GM12878 (cell line): ENCODE results near the gene ARMH1. TPM values are rescaled to one million over a fixed set of nuclear protein-coding genes. Genes with fewer than 3 reads are reported as not detected.

Experiments used
- ATAC-seq: fragments of 200-7000 bp; cut with Tn5 transposase; 3 replicates; pipeline ENCODE4 v1.9.1; 2020; ENCODE audit warnings: mild to moderate bottlenecking, moderate library complexity
- BruUV-seq: library from RNA; stranded (reverse); fragments of 400-500 nt; replicated peaks from 2 replicates; lab custom pipeline; 2021; lab: Mats Ljungman, UMichigan
- CTCF ChIA-PET: fragments of 300-600 bp; sonication (Branson Sonifier 250); formaldehyde crosslinking; extraction: SDS; loops from one replicate; lab custom pipeline; 2021; ENCODE audit warnings: inconsistent platforms; lab: Yijun Ruan, JAX
- POLR2A ChIA-PET: fragments of 350-600 bp; formaldehyde crosslinking; extraction: SDS; loops from one replicate; lab custom pipeline; 2021; ENCODE audit warnings: inconsistent platforms; lab: Charles Lee
- RAD21 ChIA-PET: fragments of 300-600 bp; sonication (Branson Sonifier 250); formaldehyde crosslinking; loops from one replicate; lab custom pipeline; 2023; ENCODE audit warnings: antibody characterized with exemption; ENCODE audit not compliant: unreplicated experiment; lab: Charles Lee
- SMC1A ChIA-PET: fragments of 300-600 bp; sonication (Branson Sonifier 250); formaldehyde crosslinking; loops from one replicate; lab custom pipeline; 2023; ENCODE audit not compliant: unreplicated experiment, uncharacterized antibody; lab: Charles Lee
- DNase-seq: peaks from one replicate; pipeline ENCODE4 v3.0.0-alpha.2; 2011; ENCODE audit warnings: low read depth, low spot score
- FAIRE-seq: peaks from 3 replicates; lab custom pipeline; 2011; peaks lifted over from hg19 to GRCh38; lab: Jason Lieb, UNC
- H2AFZ ChIP-seq: 2 replicates; pipeline ENCODE4 v1.6.0; 2011; ENCODE audit warnings: low read depth, low read length, control low read depth; ENCODE audit not compliant: control insufficient read depth
- H3K27ac ChIP-seq: 2 replicates; pipeline ENCODE4 v1.5.1; 2011; ENCODE audit warnings: control low read depth; ENCODE audit not compliant: control insufficient read depth, insufficient read depth
- H3K27me3 ChIP-seq, 2 experiments: replicated peaks in 1 of 2; 2 replicates each; pipeline versions ENCODE4 v1.6.0 to v1.6.1; 2011; ENCODE audit warnings: low read length in 1 of 2; ENCODE audit not compliant: control insufficient read depth in 2 of 2, insufficient read depth in 2 of 2
- H3K36me3 ChIP-seq, 2 experiments: 2 replicates each; pipeline ENCODE4 v1.5.1; 2011; ENCODE audit warnings: low read length in 1 of 2; ENCODE audit not compliant: control insufficient read depth in 2 of 2, insufficient read depth in 2 of 2
- H3K4me1 ChIP-seq: 2 replicates; pipeline ENCODE4 v1.6.1; 2011; ENCODE audit warnings: mild to moderate bottlenecking, low read length, moderate library complexity, mixed read lengths; ENCODE audit not compliant: control insufficient read depth, insufficient read depth
- H3K4me2 ChIP-seq: 2 replicates; pipeline ENCODE4 v1.6.0; 2011; ENCODE audit warnings: control low read depth; ENCODE audit not compliant: control insufficient read depth, insufficient read depth
- H3K4me3 ChIP-seq: fragments of 200-600 bp; sonication (generic); 2 replicates; pipeline ENCODE4 v1.5.1; 2016
- H3K79me2 ChIP-seq: 2 replicates; pipeline ENCODE4 v1.6.0; 2011; ENCODE audit warnings: low read length; ENCODE audit not compliant: control insufficient read depth, insufficient read depth
- H3K9ac ChIP-seq: 2 replicates; pipeline ENCODE4 v1.8.0; 2011; ENCODE audit warnings: low read length, control low read depth, mixed read lengths; ENCODE audit not compliant: control insufficient read depth, insufficient read depth
- H3K9me3 ChIP-seq: replicated peaks from 3 replicates; pipeline ENCODE4 v1.5.1; 2011; ENCODE audit warnings: mild to moderate bottlenecking, low read length; ENCODE audit not compliant: control insufficient read depth, insufficient read depth
- H4K20me1 ChIP-seq: 2 replicates; pipeline ENCODE4 v1.6.0; 2011; ENCODE audit not compliant: control insufficient read depth, insufficient read depth
- BHLHE40 ChIP-seq, 2 experiments: fragments of 450-650 bp in 1 of 2; IDR thresholded peaks; 2 replicates each; pipeline ENCODE4 v1.6.1; 2011 to 2017; ENCODE audit warnings: low read depth in 2 of 2, borderline replicate concordance in 1 of 2, improper control_type of control experiment in 1 of 2, low read length in 1 of 2, mild to moderate bottlenecking in 1 of 2
- CREM ChIP-seq: IDR thresholded peaks from 2 replicates; pipeline ENCODE4 v1.6.1; 2014; ENCODE audit warnings: antibody characterized with exemption, low read depth
- GABPA ChIP-seq: IDR thresholded peaks from 2 replicates; pipeline ENCODE4 v1.6.1; 2014; ENCODE audit warnings: antibody characterized with exemption, low read depth, mild to moderate bottlenecking, inconsistent platforms
- MXI1 ChIP-seq: fragments of 150-350 bp; IDR thresholded peaks from 2 replicates; pipeline ENCODE4 v1.6.1; 2011; ENCODE audit warnings: low read depth, mild to moderate bottlenecking, inconsistent platforms, low read length, improper control_type of control experiment
- PML ChIP-seq: IDR thresholded peaks from 2 replicates; pipeline ENCODE4 v1.6.1; 2012; ENCODE audit warnings: low read length, inconsistent platforms
- POLR2A ChIP-seq: IDR thresholded peaks from 2 replicates; pipeline ENCODE4 v1.6.1; 2011; ENCODE audit warnings: low read depth, mild to moderate bottlenecking, low read length
- SMAD1 ChIP-seq: fragments of 450-650 bp; IDR thresholded peaks from 2 replicates; pipeline ENCODE4 v1.6.1; 2018; ENCODE audit warnings: mild to moderate bottlenecking, low read depth; ENCODE audit not compliant: partially characterized antibody
- SPI1 ChIP-seq: IDR thresholded peaks from 2 replicates; pipeline ENCODE4 v1.6.1; 2011; ENCODE audit warnings: low read depth, mild to moderate bottlenecking, low read length, moderate library complexity, borderline replicate concordance; ENCODE audit not compliant: insufficient read depth
- WGBS: methylation state at CpG from one replicate; pipeline ENCODE4 v1.1.6; 2016; ENCODE audit warnings: low lambda C conversion rate; ENCODE audit not compliant: insufficient replicate concordance, insufficient coverage; ENCODE audit errors: missing lambda C conversion rate; 5-methylcytosine and 5-hydroxymethylcytosine counted together
- in situ Hi-C: fragments of 300-500 bp; cut with MboI; formaldehyde crosslinking; loops from 9 replicates; pipeline ENCODE4 v1.14.3; 2018; ENCODE audit warnings: mixed read lengths
- intact Hi-C: fragments of 100-400 bp; cut with micrococcal nuclease; formaldehyde crosslinking; loops from one replicate; pipeline ENCODE4 v1.14.2; 2022; ENCODE audit not compliant: unreplicated experiment
- polyA plus RNA-seq, 11 experiments: library from polyadenylated mRNA; depleted of rRNA in 4 of 11; unstranded in 6 of 11; stranded (reverse) in 5 of 11; fragments of >200 nt; fragmentation: Nextera tagmentation in 4 of 11; fragmentation: Illumina TruSeq in 1 of 11; extraction: Ambion mirVana in 4 of 11; extraction: Trizol in 1 of 11; gene quantifications; 1 replicate in 1 of 11; 2 replicates in 10 of 11; pipeline versions ENCODE4 v1.2.1 to v1.2.3, GENCODE V29; 2011 to 2016; ENCODE audit warnings: inconsistent platforms in 2 of 11, missing spikeins in 2 of 11, low read depth in 1 of 11
- total RNA-seq, 4 experiments: library from RNA; depleted of rRNA in 3 of 4; stranded (reverse); fragments of >200 nt in 3 of 4; fragmentation: Illumina TruSeq in 1 of 4; extraction: Trizol in 1 of 4; gene quantifications; 2 replicates each; pipeline versions ENCODE4 v1.2.1 to v1.2.3, GENCODE V29; 2013 to 2021

The ARMH1 gene
- total and polyA plus RNA-seq, 10 of the 15 experiments (the other 5 are each of a cell fraction or from before 2014, with no cell fraction given): 0.93 to 43.9 (median 8.2) TPM

DNA sequence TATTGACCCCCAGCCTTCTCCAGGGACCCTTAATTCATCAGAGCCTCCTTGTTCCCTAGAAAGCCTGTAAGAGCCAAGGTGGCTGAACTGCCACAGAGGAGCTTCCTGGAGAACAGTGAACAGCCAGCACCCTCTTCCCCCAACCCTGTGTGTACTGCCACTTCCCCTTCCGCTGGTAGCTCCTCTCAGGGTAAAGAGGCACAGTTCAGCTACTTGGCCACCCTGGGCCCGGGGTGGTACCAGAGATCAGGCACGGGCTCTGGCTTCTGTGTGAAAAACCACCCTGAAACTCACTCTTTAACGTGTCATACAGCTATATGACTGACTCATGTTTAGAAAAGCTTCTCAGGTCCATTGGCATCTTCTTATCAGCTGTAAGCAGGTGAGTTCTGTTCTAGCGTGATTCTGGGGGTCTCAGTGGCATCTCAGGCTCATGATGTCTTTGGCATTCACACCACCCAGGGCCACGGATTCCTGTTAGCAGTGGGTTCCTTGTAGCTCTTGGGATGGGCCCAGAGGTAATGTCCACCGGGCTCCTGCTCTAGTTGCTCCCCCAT, 22.4 kb downstream of the ARMH1 start:
- intact Hi-C loops (no loop called here), in situ Hi-C loops (no loop called here)
- H3K4me2 ChIP-seq: peak overlapping the region; percentile 21; the same call in 1 of the 2 replicates
- SMC1A ChIA-PET: interaction anchor here (0.7 to 8.8 kb wide), 10 partner anchors 9 to 34 kb away, joined by 3 to 76 read pairs (median 6); partner anchors contain the start of genes ARMH1, RNU5D-1 and TMEM53
- DNase-seq: no peak
- H2AFZ ChIP-seq: peak overlapping the region; percentile 31
- RAD21 ChIA-PET: interaction anchor here (0.8 to 2.1 kb wide), 11 partner anchors 12 to 87 kb away, joined by 3 to 9 read pairs (median 3); partner anchors contain the start of genes ARMH1 and TMEM53
- no TSS peak for BruUV-seq
- TF ChIP-seq CREM (peak; percentile 14; the same call in 1 of the 2 replicates), MXI1 (no peak), BHLHE40 (IDR thresholded peaks at IDR 0.05; ENCODE audit: borderline replicate concordance in 1 of 2, low read depth in 2 of 2, low read length in 1 of 2) (peak in 1 of 2 experiments; percentile 33; a peak in 1 of 4 replicates), SMAD1 (no peak), PML (no peak), POLR2A (0 out of 2 replicates have a peak, but pooled peaks have one; percentile 24), GABPA (0 out of 2 replicates have a peak, but pooled peaks have one; percentile 7), SPI1 (peak; percentile 69)
- H4K20me1 ChIP-seq: no peaks in the 10 kb centered on the region
- no peaks in the 10 kb centered on the region for H3K9me3 ChIP-seq
- no peaks in the 10 kb centered on the region for H3K36me3 ChIP-seq
- peak; percentile 74 for ATAC-seq
- H3K4me1 ChIP-seq: peaks cover 51% of the 10 kb centered on the region
- POLR2A ChIA-PET: interaction anchor here (0.8 to 3.5 kb wide), 8 partner anchors 10 to 112 kb away, joined by 3 to 12 read pairs (median 4); partner anchors contain the start of genes ARMH1, BTBD19 and TMEM53
- no peaks in the 10 kb centered on the region for H3K79me2 ChIP-seq
- CTCF ChIA-PET: interaction anchor here (0.6 to 5.3 kb wide), 21 partner anchors 10 to 752 kb away, joined by 3 to 30 read pairs (median 4); partner anchors contain the start of gene RNU5D-1
- H3K27me3 ChIP-seq: no peaks in the 10 kb centered on the region
- WGBS: 10% methylated on average over 7 of the region's 7 CpGs
- H3K4me3 ChIP-seq: no peak overlapping the region
- H3K9ac ChIP-seq: no peak overlapping the region; the same call in 1 of the 2 replicates
- no peak for FAIRE-seq
- peak overlapping the region; percentile 45 for H3K27ac ChIP-seq
